ENCODE results near the gene CLGN. TPM values are rescaled to one million over a fixed set of nuclear protein-coding genes. Genes with fewer than 3 reads are reported as not detected.

Gene CLGN
- polyA plus RNA-seq, 1 donor (not counting 4 experiments of a cell fraction or from before 2014, with no cell fraction given), result not detected

GRCh38 chr4:140388015-140388414, 39.4 kb downstream of the CLGN start:
- TF ChIP-seq EZH2 (IDR thresholded peaks at IDR 0.05; ENCODE audit: low read length) (no peak), CTCF (optimal IDR thresholded peaks at IDR 0.05 in 1 of 3, IDR thresholded peaks at IDR 0.05 in 1 of 3, conservative IDR thresholded peaks at IDR 0.05 in 1 of 3; ENCODE audit: extremely low read depth in 1 of 3, insufficient read depth in 2 of 3, low read length in 3 of 3) (no peak)
- FAIRE-seq, result no peak
- dilution Hi-C loops (cut with MboI; ENCODE audit: extremely low pct_ligation_motif_present, low sequenced_read_pairs), result no loop called here

GRCh38 chr4:140382732-140383131, 44.7 kb downstream of the CLGN start:
- Histone ChIP-seq H2AFZ (ENCODE audit: control insufficient read depth, low read length) (no peak overlapping the region), H3K9me3 (ENCODE audit: control insufficient read depth, low read depth, low read length) (no peaks in the 10 kb centered on the region), H3K9ac (ENCODE audit: control insufficient read depth, extremely low read depth, insufficient read depth, low read length) (no peak overlapping the region), H3K79me2 (ENCODE audit: control insufficient read depth, insufficient read depth, low read length) (peaks cover 7% of the 10 kb centered on the region), H3K4me3 (ENCODE audit: control insufficient read depth in 2 of 3, extremely low read depth in 1 of 3, insufficient read depth in 2 of 3, low read depth in 1 of 3, low read length in 3 of 3) (no peak overlapping the region), H3K27ac (ENCODE audit: control insufficient read depth, insufficient read depth, low read length) (no peak overlapping the region), H3K36me3 (ENCODE audit: control insufficient read depth in 2 of 2, extremely low read depth in 1 of 2, insufficient read depth in 2 of 2, low read length in 2 of 2) (no peaks in the 10 kb centered on the region), H4K20me1 (ENCODE audit: control insufficient read depth, extremely low read depth, insufficient read depth, low read length) (no peaks in the 10 kb centered on the region), H3K4me2 (ENCODE audit: control insufficient read depth, extremely low read depth, insufficient read depth, low read depth, low read length) (no peak overlapping the region), H3K27me3 (ENCODE audit: control insufficient read depth, extremely low read depth, insufficient read depth, low read length) (no peaks in the 10 kb centered on the region), H3K4me1 (ENCODE audit: control insufficient read depth, extremely low read depth, insufficient read depth, low read length) (no peaks in the 10 kb centered on the region), H3K9me1 (ENCODE audit: control insufficient read depth, extremely low read depth, insufficient read depth, low read length) (no peaks in the 10 kb centered on the region)
- DNase-seq (ENCODE audit: low read depth, low spot score) (no peak), FAIRE-seq (no peak)
- TF ChIP-seq EZH2 (IDR thresholded peaks at IDR 0.05; ENCODE audit: low read length) (no peak), CTCF (optimal IDR thresholded peaks at IDR 0.05 in 1 of 3, IDR thresholded peaks at IDR 0.05 in 1 of 3, conservative IDR thresholded peaks at IDR 0.05 in 1 of 3; ENCODE audit: extremely low read depth in 1 of 3, insufficient read depth in 2 of 3, low read length in 3 of 3) (no peak)
- dilution Hi-C loops (cut with MboI; ENCODE audit: extremely low pct_ligation_motif_present, low sequenced_read_pairs), result no loop called here

More at GRCh38 chr4:140388015-140388414, 39.4 kb downstream of the CLGN start:
- Histone ChIP-seq H3K4me1 (ENCODE audit: control insufficient read depth, extremely low read depth, insufficient read depth, low read length) (no peaks in the 10 kb centered on the region), H4K20me1 (ENCODE audit: control insufficient read depth, extremely low read depth, insufficient read depth, low read length) (no peaks in the 10 kb centered on the region), H3K4me2 (ENCODE audit: control insufficient read depth, extremely low read depth, insufficient read depth, low read depth, low read length) (no peak overlapping the region), H3K27ac (ENCODE audit: control insufficient read depth, insufficient read depth, low read length) (no peak overlapping the region), H2AFZ (ENCODE audit: control insufficient read depth, low read length) (no peak overlapping the region), H3K9me3 (ENCODE audit: control insufficient read depth, low read depth, low read length) (no peaks in the 10 kb centered on the region), H3K9me1 (ENCODE audit: control insufficient read depth, extremely low read depth, insufficient read depth, low read length) (no peaks in the 10 kb centered on the region), H3K27me3 (ENCODE audit: control insufficient read depth, extremely low read depth, insufficient read depth, low read length) (no peaks in the 10 kb centered on the region), H3K9ac (ENCODE audit: control insufficient read depth, extremely low read depth, insufficient read depth, low read length) (no peak overlapping the region), H3K79me2 (ENCODE audit: control insufficient read depth, insufficient read depth, low read length) (no peaks in the 10 kb centered on the region), H3K4me3 (ENCODE audit: control insufficient read depth in 2 of 3, extremely low read depth in 1 of 3, insufficient read depth in 2 of 3, low read depth in 1 of 3, low read length in 3 of 3) (no peak overlapping the region), H3K36me3 (ENCODE audit: control insufficient read depth in 2 of 2, extremely low read depth in 1 of 2, insufficient read depth in 2 of 2, low read length in 2 of 2) (no peaks in the 10 kb centered on the region)
- no peak for DNase-seq (ENCODE audit: low read depth, low spot score)
